GM18498 (cell line): ENCODE results near the gene ATP11A.

Experiments
- ATAC-seq: cut with Tn5 transposase; IDR thresholded peaks from one replicate; pipeline ENCODE4 v1.9.1; 2021; ENCODE audit warnings: mild to moderate bottlenecking, moderate library complexity; ENCODE audit not compliant: unreplicated experiment

ATP11A gene

DNA sequence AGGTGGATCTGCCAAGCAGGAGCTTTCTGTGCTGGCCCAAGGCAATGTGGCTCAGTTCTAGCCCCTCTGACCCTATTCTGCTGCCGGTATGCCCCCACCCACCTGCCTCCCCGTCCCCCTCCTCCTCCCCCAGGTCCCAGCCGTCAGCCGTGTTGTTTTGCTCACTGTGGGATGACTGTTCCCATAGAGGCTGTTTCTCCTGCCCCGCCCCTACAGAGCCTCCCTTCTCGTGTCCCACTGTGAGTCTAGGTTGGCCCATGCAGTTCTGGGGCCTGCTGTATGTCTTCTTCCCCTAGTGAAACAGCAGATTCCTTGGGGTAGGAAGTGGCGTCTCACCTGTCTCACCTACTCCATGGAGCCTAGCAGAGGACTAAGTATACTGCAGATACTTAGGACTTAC lies 48.8 kb downstream of the ATP11A start:
- ATAC-seq = no peak

DNA sequence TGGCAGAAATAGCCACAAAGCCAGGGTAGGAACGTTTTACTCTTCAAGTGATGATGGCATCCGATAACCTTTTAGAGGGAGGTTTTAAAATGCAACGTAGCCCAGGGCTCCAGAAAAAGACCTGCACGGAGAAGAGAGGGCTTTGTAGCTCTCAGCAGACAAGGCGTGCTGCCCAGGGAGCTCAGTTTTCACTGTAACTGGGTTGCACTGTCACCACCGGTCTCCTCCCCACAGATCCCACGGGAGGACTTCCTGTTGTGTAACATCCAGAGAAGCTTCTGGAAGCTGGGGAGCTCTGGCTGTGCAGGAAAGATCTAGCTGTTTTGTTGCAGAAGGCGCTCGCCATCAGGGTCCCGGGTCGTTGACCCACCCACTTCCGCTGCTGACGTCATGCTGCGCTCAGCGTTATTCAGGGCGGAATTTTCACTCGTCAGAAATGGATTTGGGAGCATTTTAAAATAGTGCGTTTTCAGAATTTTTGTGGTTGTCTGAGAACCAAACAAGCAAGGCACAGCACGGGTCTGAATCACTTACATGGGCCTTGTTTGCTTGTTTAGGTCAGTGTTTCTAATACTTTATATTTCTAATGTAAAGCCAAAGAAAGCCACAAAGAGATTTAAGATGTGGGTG lies 50.8 kb downstream of the ATP11A start:
- ATAC-seq = no peak

- ATAC-seq = no peak
Observed at GRCh38 chr13:112741185-112741755, 51.4 kb downstream of the ATP11A start.

- ATAC-seq = no peak
Observed at GRCh38 chr13:112741835-112742570, 52.2 kb downstream of the ATP11A start.

DNA sequence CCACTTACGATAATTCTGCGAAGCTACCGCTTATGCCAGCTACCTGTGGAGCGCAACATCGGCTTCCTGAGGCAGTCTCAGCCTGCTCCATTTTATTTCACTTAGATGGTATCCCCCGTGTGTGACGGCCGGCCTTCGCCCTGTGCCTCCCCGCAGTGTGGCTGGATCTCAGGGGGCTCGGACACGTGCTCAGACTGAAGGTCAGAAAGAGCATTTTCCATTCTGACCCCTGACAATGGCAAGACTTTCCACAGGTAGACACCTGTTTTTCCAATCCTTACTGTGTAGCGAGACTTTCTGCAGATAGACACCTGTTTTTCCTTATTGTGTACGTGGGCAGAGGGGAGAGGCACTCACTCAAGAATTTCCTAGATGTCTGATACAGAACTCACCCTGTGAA lies 52.7 kb downstream of the ATP11A start:
- no peak for ATAC-seq

DNA sequence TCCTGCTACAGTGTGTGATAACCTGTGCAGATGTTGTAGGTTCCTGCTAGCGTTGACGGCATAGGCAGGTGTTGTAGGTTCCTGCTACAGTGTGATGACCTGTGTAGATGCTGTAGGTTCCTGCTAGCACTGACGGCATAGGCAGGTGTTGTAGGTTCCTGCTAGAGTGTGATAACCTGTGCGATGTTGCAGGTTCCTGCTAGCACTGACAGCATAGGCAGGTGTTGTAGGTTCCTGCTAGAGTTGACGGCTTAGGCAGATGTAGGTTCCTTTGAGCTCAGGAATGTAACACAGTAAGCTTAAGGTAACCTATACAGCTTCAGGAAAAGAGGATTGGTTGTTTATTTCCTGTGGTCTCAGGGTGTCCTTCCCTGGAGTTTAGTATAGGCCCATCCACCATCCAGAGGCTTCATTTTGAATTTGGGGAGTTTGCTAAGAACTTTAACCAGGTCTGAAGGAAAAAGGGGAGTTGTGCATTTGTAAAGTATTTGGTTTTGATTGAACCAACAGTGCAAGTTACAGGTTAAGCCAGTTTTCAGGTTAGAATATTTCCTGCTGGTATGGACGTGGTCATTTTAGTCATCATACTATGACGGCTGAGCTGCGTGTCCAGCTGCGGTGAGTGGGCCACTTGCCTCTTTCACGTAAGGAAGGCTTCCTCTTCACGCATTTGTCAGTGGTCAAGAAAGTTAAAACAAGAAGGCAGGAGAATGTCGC lies 53.8 kb downstream of the ATP11A start:
- ATAC-seq = no peak

DNA sequence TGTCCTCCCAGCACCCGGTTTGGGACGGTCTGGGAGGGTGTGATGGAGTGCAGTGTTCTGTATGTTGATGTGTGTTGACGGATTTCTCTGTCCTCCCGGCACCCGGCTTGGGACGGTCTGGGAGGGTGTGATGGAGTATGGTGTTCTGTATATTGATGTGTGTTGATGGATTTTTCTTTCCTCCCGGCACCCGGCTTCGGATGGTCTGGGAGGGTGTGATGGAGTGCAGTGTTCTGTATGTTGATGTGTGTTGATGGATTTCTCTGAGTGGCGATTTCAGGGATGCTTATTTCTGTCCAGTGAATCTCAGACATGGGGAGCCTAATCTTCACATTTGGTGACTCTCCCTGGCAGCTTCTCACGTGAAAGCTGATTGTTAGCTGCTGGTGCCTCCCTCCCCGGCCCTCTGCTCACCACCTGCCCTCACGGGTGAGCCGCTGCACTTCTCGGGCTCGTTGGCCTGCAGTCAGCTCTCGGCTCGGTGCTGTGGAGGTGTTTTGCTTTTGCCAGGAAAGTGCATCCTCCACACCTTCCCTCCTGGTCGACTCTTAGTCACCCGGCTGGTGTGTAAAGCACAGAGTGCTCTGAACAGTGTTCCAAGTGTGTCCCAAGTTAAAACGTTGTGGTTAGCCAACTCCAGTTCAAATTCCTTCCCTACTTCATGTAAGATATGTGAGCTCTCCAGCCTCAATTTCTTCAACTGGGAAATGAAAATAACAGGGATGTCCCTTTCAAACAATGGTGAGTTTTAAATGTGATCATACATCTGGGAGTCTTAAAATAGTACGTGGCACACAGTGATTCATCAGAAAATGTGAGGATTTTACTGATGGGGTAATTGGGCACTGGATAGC lies 54.6 kb downstream of the ATP11A start:
- ATAC-seq = no peak

DNA sequence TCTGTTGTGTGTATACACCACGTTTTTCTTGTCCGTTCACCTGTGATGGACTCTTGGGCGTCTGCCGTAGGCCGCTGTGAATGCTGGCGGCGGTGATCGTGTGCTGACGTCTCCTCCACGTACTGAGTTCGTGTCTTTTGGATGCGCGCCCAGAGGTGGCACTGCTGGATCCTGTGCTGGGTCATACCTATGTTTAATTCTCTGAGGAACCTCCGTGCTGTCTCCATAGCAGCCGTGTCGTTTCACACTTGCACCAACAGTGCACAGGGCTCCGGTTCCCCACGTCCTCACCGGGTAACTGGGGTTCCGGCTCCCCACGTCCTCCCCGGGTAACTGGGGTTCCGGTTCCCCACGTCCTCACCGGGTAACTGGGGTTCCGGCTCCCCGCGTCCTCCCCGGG lies 56.2 kb downstream of the ATP11A start:
- ATAC-seq = no peak

- no peak for ATAC-seq
Observed at GRCh38 chr13:112747256-112747655, 57.4 kb downstream of the ATP11A start.

- ATAC-seq = no peak
Observed at GRCh38 chr13:112748947-112749735, 59.3 kb downstream of the ATP11A start.

DNA sequence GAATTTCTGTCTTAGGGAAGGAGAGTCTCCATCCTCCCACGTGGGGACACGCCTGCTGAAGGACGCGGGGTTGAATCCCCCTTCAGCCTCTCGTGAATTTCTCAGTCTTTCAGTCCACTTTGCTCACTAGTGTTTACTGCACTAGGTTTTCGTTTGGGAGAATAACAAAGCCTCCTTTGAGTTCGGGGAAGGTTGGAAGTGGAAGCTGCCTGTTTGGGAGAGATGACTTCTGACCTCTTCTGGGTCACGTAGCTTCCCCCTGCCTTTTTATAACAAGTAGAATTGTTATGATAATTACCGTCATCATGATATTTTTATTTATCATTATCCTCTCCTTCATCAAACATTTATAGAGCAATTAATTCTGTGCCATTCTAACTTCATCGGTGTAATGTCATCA lies 60.7 kb downstream of the ATP11A start:
- no peak for ATAC-seq

- no peak for ATAC-seq
Observed at GRCh38 chr13:112751617-112752016, 61.8 kb downstream of the ATP11A start.

DNA sequence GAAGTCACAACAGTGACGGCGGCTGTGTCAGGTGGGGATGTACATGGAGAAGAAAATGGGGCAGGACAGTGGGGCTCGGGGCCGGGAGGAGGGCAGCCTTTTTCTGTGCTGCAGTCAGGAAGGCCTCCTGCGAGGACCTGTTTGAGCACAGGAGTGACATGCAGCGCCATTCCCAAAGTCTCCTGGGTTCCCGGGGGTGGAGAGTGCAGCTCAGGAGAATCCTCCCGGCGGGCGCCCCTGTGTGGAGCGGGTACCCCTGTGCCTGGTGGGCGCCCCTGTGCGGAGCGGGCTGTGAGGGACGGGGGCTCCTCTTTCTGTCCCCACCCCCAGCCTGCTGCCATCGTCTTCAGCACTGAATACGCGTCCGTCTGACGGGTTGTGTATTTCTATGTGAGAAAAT lies 62.4 kb downstream of the ATP11A start:
- no peak for ATAC-seq

GRCh38 chr13:112752711-112753541 lies 63.1 kb downstream of the ATP11A start:
- ATAC-seq = no peak

- ATAC-seq = no peak
Observed at GRCh38 chr13:112753833-112754232, 64.0 kb downstream of the ATP11A start.

DNA sequence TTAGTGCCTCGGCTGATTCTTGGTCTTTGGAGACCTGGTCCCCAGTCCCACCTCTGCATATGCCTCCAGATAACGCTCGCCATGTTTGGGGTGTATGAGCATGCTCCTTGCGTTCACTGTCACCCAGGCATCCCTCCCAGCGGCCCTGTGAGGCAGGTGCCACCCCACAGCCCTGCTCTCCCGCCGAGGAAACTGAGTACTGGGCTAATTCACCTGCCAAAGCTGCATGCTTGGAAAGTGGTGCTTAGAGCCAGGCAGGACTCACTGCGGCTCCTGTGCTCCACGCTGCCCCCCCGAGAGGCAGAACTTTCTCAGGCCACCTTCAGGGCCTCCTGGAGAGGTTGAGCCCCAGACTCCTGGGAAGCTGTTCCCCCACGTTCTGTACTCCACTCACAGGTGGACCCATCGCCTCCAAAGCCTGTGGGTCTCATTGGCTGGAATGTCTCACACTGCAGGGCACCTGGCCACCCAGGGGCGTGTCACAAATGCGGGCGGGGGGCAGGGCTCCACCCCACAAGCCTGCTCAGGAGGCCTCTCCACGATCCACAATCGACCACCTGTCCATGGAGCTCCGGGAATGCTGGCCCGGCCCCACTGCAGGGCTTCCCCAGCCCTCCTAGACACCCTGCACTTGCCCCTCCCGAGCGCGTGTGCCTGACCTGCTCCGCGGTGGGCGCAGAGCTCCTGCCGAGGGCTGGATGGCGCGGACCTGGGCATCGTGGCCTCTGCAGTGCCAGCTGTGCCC lies 64.6 kb downstream of the ATP11A start:
- no peak for ATAC-seq

DNA sequence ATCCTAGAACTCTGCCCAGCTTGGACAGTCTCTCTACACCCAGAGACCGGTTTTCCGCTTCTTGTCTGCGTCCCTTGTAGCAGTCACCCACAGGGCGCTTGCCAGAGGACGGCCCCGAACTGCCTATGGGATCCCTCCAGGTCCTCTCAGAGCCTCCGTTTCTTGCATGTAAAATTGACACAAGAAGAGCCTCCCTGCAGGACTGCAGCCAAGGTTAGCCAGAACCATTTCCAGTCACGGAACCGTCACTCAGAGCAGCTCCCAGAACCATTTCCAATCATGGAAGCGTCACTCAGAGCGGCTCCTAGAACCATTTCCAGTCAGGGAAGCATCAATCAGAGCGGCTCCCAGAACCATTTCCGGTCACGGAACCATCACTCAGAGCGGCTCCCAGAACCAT lies 65.5 kb downstream of the ATP11A start:
- no peak for ATAC-seq

- no peak for ATAC-seq
Observed at GRCh38 chr13:112756081-112756480, 66.2 kb downstream of the ATP11A start.
